Tibial artery (tissue), 4 donors: ENCODE results near the gene CEP85.
A peak's percentile ranks its signal among the peaks of the same experiment; 100 is the strongest.
"Not testable (repeated sequence)": the region's sequence is repeated elsewhere in the genome, so short reads cannot be mapped to it uniquely, and the experiment has no call there.

ENCODE experiments used
- DNase-seq, 2 donors: peaks; one replicate each; pipeline ENCODE4 v3.0.0-alpha.2; 2019
- H3K27ac ChIP-seq, 2 donors: fragments of 200-600 bp; sonication (generic) in 1 of 2; 1 replicate in 1 of 2; 2 replicates in 1 of 2; pipeline ENCODE4 v1.5.1; 2018 to 2019; ENCODE audit warnings: mild to moderate bottlenecking in 1 of 2
- H3K27me3 ChIP-seq, 2 donors: fragments of 200-600 bp; sonication (generic) in 1 of 2; one replicate each; pipeline versions ENCODE4 v1.5.1 to v1.6.0; 2016 to 2019
- H3K36me3 ChIP-seq, 3 donors: fragments of 200-600 bp; sonication (generic) in 2 of 3; one replicate each; pipeline ENCODE4 v1.5.1; 2016 to 2019; ENCODE audit warnings: mild to moderate bottlenecking in 2 of 3
- H3K4me1 ChIP-seq, 4 donors: fragments of 200-600 bp; sonication (generic) in 2 of 4; 1 replicate in 3 of 4; 2 replicates in 1 of 4; pipeline ENCODE4 v1.5.1; 2016 to 2019
- H3K4me3 ChIP-seq, 2 donors: fragments of 200-600 bp; sonication (generic) in 1 of 2; 1 replicate in 1 of 2; 2 replicates in 1 of 2; pipeline ENCODE4 v1.5.1; 2018 to 2019; ENCODE audit warnings: mild to moderate bottlenecking in 2 of 2
- H3K9me3 ChIP-seq, 3 donors: fragments of 200-600 bp; sonication (generic) in 1 of 3; one replicate each; pipeline ENCODE4 v1.5.1; 2016 to 2019
- CTCF ChIP-seq, 2 experiments: fragments of 200-600 bp in 1 of 2; fragments of 450-650 bp in 1 of 2; IDR thresholded peaks; one replicate each; pipeline ENCODE4 v1.5.1; 2017 to 2019; ENCODE audit warnings: antibody characterized with exemption in 2 of 2, mild to moderate bottlenecking in 1 of 2, moderate library complexity in 1 of 2
- intact Hi-C: fragments of 100-400 bp; cut with DNase I; formaldehyde crosslinking; loops from one replicate; pipeline ENCODE4 v1.15.0; 2023; ENCODE audit warnings: low total_unique reads

The CEP85 gene

GRCh38 chr1:26224606-26225005, 9.4 kb upstream of the CEP85 start:
- Histone ChIP-seq H3K27me3 (peaks cover 0 to 60% of the 10 kb centered on the region in 2 donors), H3K9me3 (no peaks in the 10 kb centered on the region), H3K4me1 (peaks cover 0 to 12% (median 7%) of the 10 kb centered on the region in 4 donors), H3K36me3 (no peaks in the 10 kb centered on the region), H3K27ac (no peak overlapping the region), H3K4me3 (no peak overlapping the region)
- TF ChIP-seq CTCF (IDR thresholded peaks at IDR 0.05) = no peak
- DNase-seq = no peak
- intact Hi-C loops = loop anchor here (5.0 kb wide), 1 partner anchor 52 kb away; the partner anchor contains the start of gene ZNF593OS

- peaks cover 0 to 54% of the 10 kb centered on the region in 2 donors for H3K27me3 ChIP-seq
- TF ChIP-seq CTCF (IDR thresholded peaks at IDR 0.05) = no peak
- peak overlapping the region; percentile 35 to 42 for H3K4me3 ChIP-seq
- peaks cover 0 to 12% (median 7%) of the 10 kb centered on the region in 4 donors for H3K4me1 ChIP-seq
- no peaks in the 10 kb centered on the region for H3K9me3 ChIP-seq
- intact Hi-C loops = loop anchor here (5.0 kb wide), 1 partner anchor 53 kb away; the partner anchor contains the start of gene ZNF593OS
- no peak overlapping the region for H3K27ac ChIP-seq
- peak in 1 of 2 donors; percentile 39 for DNase-seq
- H3K36me3 ChIP-seq = no peaks in the 10 kb centered on the region
Measured at GRCh38 chr1:26225033-26225831, 8.8 kb upstream of the CEP85 start.

GRCh38 chr1:26230682-26231081, 3.3 kb upstream of the CEP85 start:
- Histone ChIP-seq H3K4me1 (peaks cover 0 to 14% (median 5%) of the 10 kb centered on the region in 4 donors), H3K27me3 (peaks cover 0 to 29% of the 10 kb centered on the region in 2 donors)
- DNase-seq, H3K36me3 ChIP-seq, H3K27ac ChIP-seq, H3K4me3 ChIP-seq, intact Hi-C loops, H3K9me3 ChIP-seq: not testable (repeated sequence)

- no peak for TF ChIP-seq CTCF (IDR thresholded peaks at IDR 0.05)
- peaks cover 0 to 10% (median 4%) of the 10 kb centered on the region in 4 donors for H3K4me1 ChIP-seq
- H3K27ac ChIP-seq = peak overlapping the region; percentile 75 to 88
- H3K9me3 ChIP-seq = no peaks in the 10 kb centered on the region
- DNase-seq = no peak
- peak overlapping the region; percentile 69 to 82 for H3K4me3 ChIP-seq
- no peaks in the 10 kb centered on the region for H3K36me3 ChIP-seq
- intact Hi-C loops = no loop called here
- no peaks in the 10 kb centered on the region for H3K27me3 ChIP-seq
Measured at GRCh38 chr1:26234644-26235370, 807 bp downstream of the CEP85 start.

GRCh38 chr1:26237230-26237966, 3.4 kb downstream of the CEP85 start:
- no peak overlapping the region for H3K4me3 ChIP-seq
- no peaks in the 10 kb centered on the region for H3K36me3 ChIP-seq
- intact Hi-C loops = no loop called here
- H3K9me3 ChIP-seq = no peaks in the 10 kb centered on the region
- no peak for TF ChIP-seq CTCF (IDR thresholded peaks at IDR 0.05)
- peaks cover 0 to 10% (median 4%) of the 10 kb centered on the region in 4 donors for H3K4me1 ChIP-seq
- no peak for DNase-seq
- no peak overlapping the region for H3K27ac ChIP-seq
- no peaks in the 10 kb centered on the region for H3K27me3 ChIP-seq
